ENCODE measurements around the gene SPTBN1.

DNA sequence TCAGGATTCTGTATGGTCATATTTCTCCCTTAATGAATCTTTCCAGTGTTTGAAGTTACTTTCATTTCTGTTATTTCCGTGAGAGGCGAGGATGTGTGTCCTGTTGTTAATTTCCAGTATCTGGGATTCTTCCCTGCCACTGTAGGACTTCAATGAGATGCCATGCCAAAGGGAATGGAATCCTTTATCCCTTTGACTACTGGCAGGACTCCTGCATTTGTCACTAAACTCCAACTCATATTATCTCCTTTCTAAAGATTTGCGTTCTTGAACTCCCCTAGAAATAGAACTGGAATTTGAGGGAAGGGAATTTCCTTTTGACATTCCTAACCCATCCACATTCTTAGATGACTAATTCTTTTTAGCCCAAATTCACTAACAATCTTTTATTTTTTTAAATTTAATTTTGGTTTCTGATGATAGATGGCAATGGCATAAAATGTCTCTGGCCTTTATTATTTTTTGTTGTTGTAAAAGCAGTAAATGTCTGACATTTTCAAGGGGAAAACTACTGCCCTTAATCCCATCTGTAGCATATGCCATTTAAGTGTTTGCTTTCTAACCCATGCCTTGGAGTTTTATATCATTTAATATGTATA lies 179.5 kb downstream of the SPTBN1 start:
- TF ChIP-seq HOXB6 (CRISPR knock-in tag; IDR thresholded peaks at IDR 0.05; ENCODE audit: borderline replicate concordance) (no peak), BCL6 (CRISPR knock-in tag; IDR thresholded peaks at IDR 0.05) (no peak), NR4A1 (CRISPR knock-in tag; IDR thresholded peaks at IDR 0.05) (no peak), NR4A1 (tag; IDR thresholded peaks at IDR 0.05) (no peak), EZH2 (IDR thresholded peaks at IDR 0.05; ENCODE audit: borderline replicate concordance, low read depth, low read length) (no peak), MAZ (CRISPR knock-in tag; conservative IDR thresholded peaks at IDR 0.05 in 1 of 2, IDR thresholded peaks at IDR 0.05 in 1 of 2) (no peak), ETS2 (tag; IDR thresholded peaks at IDR 0.05; ENCODE audit: borderline replicate concordance, poor library complexity, severe bottlenecking) (no peak)
- TF ChIP-seq, protein P1, sequence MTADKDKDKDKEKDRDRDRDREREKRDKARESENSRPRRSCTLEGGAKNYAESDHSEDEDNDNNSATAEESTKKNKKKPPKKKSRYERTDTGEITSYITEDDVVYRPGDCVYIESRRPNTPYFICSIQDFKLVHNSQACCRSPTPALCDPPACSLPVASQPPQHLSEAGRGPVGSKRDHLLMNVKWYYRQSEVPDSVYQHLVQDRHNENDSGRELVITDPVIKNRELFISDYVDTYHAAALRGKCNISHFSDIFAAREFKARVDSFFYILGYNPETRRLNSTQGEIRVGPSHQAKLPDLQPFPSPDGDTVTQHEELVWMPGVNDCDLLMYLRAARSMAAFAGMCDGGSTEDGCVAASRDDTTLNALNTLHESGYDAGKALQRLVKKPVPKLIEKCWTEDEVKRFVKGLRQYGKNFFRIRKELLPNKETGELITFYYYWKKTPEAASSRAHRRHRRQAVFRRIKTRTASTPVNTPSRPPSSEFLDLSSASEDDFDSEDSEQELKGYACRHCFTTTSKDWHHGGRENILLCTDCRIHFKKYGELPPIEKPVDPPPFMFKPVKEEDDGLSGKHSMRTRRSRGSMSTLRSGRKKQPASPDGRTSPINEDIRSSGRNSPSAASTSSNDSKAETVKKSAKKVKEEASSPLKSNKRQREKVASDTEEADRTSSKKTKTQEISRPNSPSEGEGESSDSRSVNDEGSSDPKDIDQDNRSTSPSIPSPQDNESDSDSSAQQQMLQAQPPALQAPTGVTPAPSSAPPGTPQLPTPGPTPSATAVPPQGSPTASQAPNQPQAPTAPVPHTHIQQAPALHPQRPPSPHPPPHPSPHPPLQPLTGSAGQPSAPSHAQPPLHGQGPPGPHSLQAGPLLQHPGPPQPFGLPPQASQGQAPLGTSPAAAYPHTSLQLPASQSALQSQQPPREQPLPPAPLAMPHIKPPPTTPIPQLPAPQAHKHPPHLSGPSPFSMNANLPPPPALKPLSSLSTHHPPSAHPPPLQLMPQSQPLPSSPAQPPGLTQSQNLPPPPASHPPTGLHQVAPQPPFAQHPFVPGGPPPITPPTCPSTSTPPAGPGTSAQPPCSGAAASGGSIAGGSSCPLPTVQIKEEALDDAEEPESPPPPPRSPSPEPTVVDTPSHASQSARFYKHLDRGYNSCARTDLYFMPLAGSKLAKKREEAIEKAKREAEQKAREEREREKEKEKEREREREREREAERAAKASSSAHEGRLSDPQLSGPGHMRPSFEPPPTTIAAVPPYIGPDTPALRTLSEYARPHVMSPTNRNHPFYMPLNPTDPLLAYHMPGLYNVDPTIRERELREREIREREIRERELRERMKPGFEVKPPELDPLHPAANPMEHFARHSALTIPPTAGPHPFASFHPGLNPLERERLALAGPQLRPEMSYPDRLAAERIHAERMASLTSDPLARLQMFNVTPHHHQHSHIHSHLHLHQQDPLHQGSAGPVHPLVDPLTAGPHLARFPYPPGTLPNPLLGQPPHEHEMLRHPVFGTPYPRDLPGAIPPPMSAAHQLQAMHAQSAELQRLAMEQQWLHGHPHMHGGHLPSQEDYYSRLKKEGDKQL (CRISPR knock-in tag; IDR thresholded peaks at IDR 0.05; ENCODE audit: borderline replicate concordance): no peak

Measured in K562 (cell line).